SK-N-SH (cell line): ENCODE results near the gene VOPP1.

Experiments
- CTCF ChIP-seq: fragments of 200-600 bp; sonication (generic); IDR thresholded peaks from 2 replicates; pipeline ENCODE4 v1.6.1; 2017; ENCODE audit warnings: antibody characterized with exemption, mild to moderate bottlenecking, moderate library complexity
- EP300 ChIP-seq, 2 experiments: IDR thresholded peaks; 2 replicates each; pipeline versions ENCODE4 v1.4.0 to v1.6.1; 2012; ENCODE audit warnings: borderline replicate concordance in 1 of 2, low read depth in 1 of 2, low read length in 1 of 2
- FOXM1 ChIP-seq: IDR thresholded peaks from 2 replicates; pipeline ENCODE4 v1.4.0; 2012; ENCODE audit warnings: low read depth, mild to moderate bottlenecking
- MAX ChIP-seq: IDR thresholded peaks from 2 replicates; pipeline ENCODE4 v1.4.0; 2012; ENCODE audit warnings: low read depth
- POLR2AphosphoS5 ChIP-seq: IDR thresholded peaks from 2 replicates; pipeline ENCODE4 v1.6.1; 2012; ENCODE audit warnings: low read depth, low read length
- RAD21 ChIP-seq: IDR thresholded peaks from 2 replicates; pipeline ENCODE4 v1.6.1; 2012; ENCODE audit warnings: mild to moderate bottlenecking, low read length
- RCOR1 ChIP-seq: fragments of 150-350 bp; IDR thresholded peaks from 2 replicates; pipeline ENCODE4 v1.6.1; 2017; ENCODE audit warnings: antibody characterized with exemption, low read length
- REST ChIP-seq: IDR thresholded peaks from 2 replicates; pipeline ENCODE4 v1.6.1; 2012; ENCODE audit warnings: mild to moderate bottlenecking, low read depth, low read length, moderate library complexity
- SIN3A ChIP-seq: IDR thresholded peaks from 2 replicates; pipeline ENCODE4 v1.6.1; 2012; ENCODE audit warnings: low read depth, mild to moderate bottlenecking, low read length, moderate library complexity, borderline replicate concordance
- SMC3 ChIP-seq: IDR thresholded peaks from 2 replicates; pipeline ENCODE4 v1.6.1; 2012; ENCODE audit warnings: low read depth, low read length, improper control_type of control experiment
- TAF1 ChIP-seq: IDR thresholded peaks from 2 replicates; pipeline ENCODE4 v1.6.1; 2012; ENCODE audit warnings: low read depth, mild to moderate bottlenecking, low read length, moderate library complexity, borderline replicate concordance
- USF1 ChIP-seq: IDR thresholded peaks from 2 replicates; pipeline ENCODE4 v1.4.0; 2012; ENCODE audit warnings: low read depth, borderline replicate concordance

- TF ChIP-seq FOXM1: no peak
- TF ChIP-seq EP300 (IDR thresholded peaks at IDR 0.05; ENCODE audit: borderline replicate concordance in 1 of 2, low read depth in 1 of 2, low read length in 1 of 2): no peak
- TF ChIP-seq RAD21: no peak
- TF ChIP-seq CTCF: no peak
- no peak for TF ChIP-seq REST
- no peak for TF ChIP-seq TAF1
- TF ChIP-seq SMC3: no peak
- TF ChIP-seq POLR2AphosphoS5: no peak
- TF ChIP-seq MAX: no peak
- no peak for TF ChIP-seq RCOR1
- TF ChIP-seq USF1: no peak
- TF ChIP-seq SIN3A: no peak
Measured at GRCh38 chr7:55537458-55537990, 34.8 kb downstream of the VOPP1 start.
